Measurements from ENCODE around the gene ZNF316. TPM values are rescaled to one million over a fixed set of nuclear protein-coding genes. Genes with fewer than 3 reads are reported as not detected.

The ZNF316 gene
- total RNA-seq, 4 donors from 2014 or later, result 21.9 to 32.8 (median 26.0) TPM

GRCh38 chr7:6644728-6645127 lies 7.6 kb downstream of the ZNF316 start:
- no peak for TF ChIP-seq EP300 (IDR thresholded peaks at IDR 0.05)
- no peak for TF ChIP-seq CTCF (IDR thresholded peaks at IDR 0.05)
- TF ChIP-seq POLR2AphosphoS5 (IDR thresholded peaks at IDR 0.05), result no peak
- no peaks in the 10 kb centered on the region for H3K27me3 ChIP-seq
- no peaks in the 10 kb centered on the region for H3K9me3 ChIP-seq
- 96% methylated on average over 4 of the region's 10 CpGs; no CpG with 5 or more reads in 1 of the 2 donors for WGBS, 2 donors (ENCODE audit: low coverage in 1 of 2)
- H3K4me3 ChIP-seq, result no peak overlapping the region
- peaks cover 0 to 99% of the 10 kb centered on the region in 2 donors for H3K36me3 ChIP-seq
- H3K4me1 ChIP-seq, result peaks cover 0 to 14% (median 0%) of the 10 kb centered on the region in 3 donors
- no peak overlapping the region for H3K27ac ChIP-seq
- no peak for ATAC-seq

GRCh38 chr7:6646465-6646864 lies 9.3 kb downstream of the ZNF316 start:
- no peak overlapping the region for H3K4me3 ChIP-seq
- WGBS, 2 donors (ENCODE audit: low coverage in 1 of 2), result no CpG with 5 or more reads among the region's 8 CpGs
- ATAC-seq, result no peak
- H3K36me3 ChIP-seq, result peaks cover 0 to 100% of the 10 kb centered on the region in 2 donors
- no peak overlapping the region for H3K27ac ChIP-seq
- no peaks in the 10 kb centered on the region for H3K4me1 ChIP-seq
- TF ChIP-seq EP300 (IDR thresholded peaks at IDR 0.05) (no peak), POLR2A (IDR thresholded peaks at IDR 0.05) (no peak), POLR2AphosphoS5 (IDR thresholded peaks at IDR 0.05) (no peak), CTCF (IDR thresholded peaks at IDR 0.05) (no peak)
- no peaks in the 10 kb centered on the region for H3K27me3 ChIP-seq
- H3K9me3 ChIP-seq, result no peaks in the 10 kb centered on the region

GRCh38 chr7:6647080-6647479 lies 10.0 kb downstream of the ZNF316 start:
- no peak for TF ChIP-seq EP300 (IDR thresholded peaks at IDR 0.05)
- no peak for TF ChIP-seq CTCF (IDR thresholded peaks at IDR 0.05)
- TF ChIP-seq POLR2AphosphoS5 (IDR thresholded peaks at IDR 0.05), result no peak
- TF ChIP-seq POLR2A (IDR thresholded peaks at IDR 0.05), result no peak
- WGBS, 2 donors (ENCODE audit: low coverage in 1 of 2), result 55% methylated on average over 2 of the region's 8 CpGs; no CpG with 5 or more reads in 1 of the 2 donors

GRCh38 chr7:6647541-6647940 lies 10.4 kb downstream of the ZNF316 start:
- Histone ChIP-seq H3K36me3 (peaks cover 0 to 100% of the 10 kb centered on the region in 2 donors), H3K4me1 (no peaks in the 10 kb centered on the region), H3K27ac (no peak overlapping the region), H3K27me3 (no peaks in the 10 kb centered on the region), H3K4me3 (no peak overlapping the region), H3K9me3 (peaks cover 0 to 8% (median 0%) of the 10 kb centered on the region in 3 donors)
- TF ChIP-seq CTCF (IDR thresholded peaks at IDR 0.05) (no peak), POLR2A (IDR thresholded peaks at IDR 0.05) (no peak), POLR2AphosphoS5 (IDR thresholded peaks at IDR 0.05) (no peak), EP300 (IDR thresholded peaks at IDR 0.05) (no peak)
- peak; percentile 9 for ATAC-seq
- no CpG with 5 or more reads among the region's 14 CpGs for WGBS, 2 donors (ENCODE audit: low coverage in 1 of 2)

More at GRCh38 chr7:6647080-6647479, 10.0 kb downstream of the ZNF316 start:
- Histone ChIP-seq H3K4me1 (no peaks in the 10 kb centered on the region), H3K4me3 (no peak overlapping the region), H3K27me3 (no peaks in the 10 kb centered on the region), H3K36me3 (peaks cover 0 to 100% of the 10 kb centered on the region in 2 donors), H3K27ac (no peak overlapping the region), H3K9me3 (peaks cover 0 to 3% (median 0%) of the 10 kb centered on the region in 3 donors)
- ATAC-seq, result no peak

GRCh38 chr7:6648066-6648814 lies 11.1 kb downstream of the ZNF316 start:
- 47% methylated on average over 2 of the region's 17 CpGs; no CpG with 5 or more reads in 1 of the 2 donors for WGBS, 2 donors (ENCODE audit: low coverage in 1 of 2)

More at GRCh38 chr7:6648066-6648814, 11.1 kb downstream of the ZNF316 start:
- no peak for TF ChIP-seq EP300 (IDR thresholded peaks at IDR 0.05)
- no peak for TF ChIP-seq CTCF (IDR thresholded peaks at IDR 0.05)
- TF ChIP-seq POLR2AphosphoS5 (IDR thresholded peaks at IDR 0.05), result no peak
- ATAC-seq, result no peak
- Histone ChIP-seq H3K36me3 (peaks cover 0 to 100% of the 10 kb centered on the region in 2 donors), H3K4me3 (no peak overlapping the region), H3K9me3 (peaks cover 0 to 9% (median 0%) of the 10 kb centered on the region in 3 donors), H3K4me1 (no peaks in the 10 kb centered on the region), H3K27ac (no peak overlapping the region), H3K27me3 (no peaks in the 10 kb centered on the region)

Data from gastroesophageal sphincter (tissue), 4 donors.